Activated CD4-positive, alpha-beta T cell treated with anti-CD3 and anti-CD28 coated beads for 1 hour (primary cell): ENCODE data around the gene MAMDC4.
"Not testable (repeated sequence)": the region's sequence is repeated elsewhere in the genome, so short reads cannot be mapped to it uniquely, and the experiment has no call there.

Experiments used
- DNase-seq: peaks from one replicate; pipeline ENCODE4 v3.0.0-alpha.2; 2020

The MAMDC4 gene

DNA sequence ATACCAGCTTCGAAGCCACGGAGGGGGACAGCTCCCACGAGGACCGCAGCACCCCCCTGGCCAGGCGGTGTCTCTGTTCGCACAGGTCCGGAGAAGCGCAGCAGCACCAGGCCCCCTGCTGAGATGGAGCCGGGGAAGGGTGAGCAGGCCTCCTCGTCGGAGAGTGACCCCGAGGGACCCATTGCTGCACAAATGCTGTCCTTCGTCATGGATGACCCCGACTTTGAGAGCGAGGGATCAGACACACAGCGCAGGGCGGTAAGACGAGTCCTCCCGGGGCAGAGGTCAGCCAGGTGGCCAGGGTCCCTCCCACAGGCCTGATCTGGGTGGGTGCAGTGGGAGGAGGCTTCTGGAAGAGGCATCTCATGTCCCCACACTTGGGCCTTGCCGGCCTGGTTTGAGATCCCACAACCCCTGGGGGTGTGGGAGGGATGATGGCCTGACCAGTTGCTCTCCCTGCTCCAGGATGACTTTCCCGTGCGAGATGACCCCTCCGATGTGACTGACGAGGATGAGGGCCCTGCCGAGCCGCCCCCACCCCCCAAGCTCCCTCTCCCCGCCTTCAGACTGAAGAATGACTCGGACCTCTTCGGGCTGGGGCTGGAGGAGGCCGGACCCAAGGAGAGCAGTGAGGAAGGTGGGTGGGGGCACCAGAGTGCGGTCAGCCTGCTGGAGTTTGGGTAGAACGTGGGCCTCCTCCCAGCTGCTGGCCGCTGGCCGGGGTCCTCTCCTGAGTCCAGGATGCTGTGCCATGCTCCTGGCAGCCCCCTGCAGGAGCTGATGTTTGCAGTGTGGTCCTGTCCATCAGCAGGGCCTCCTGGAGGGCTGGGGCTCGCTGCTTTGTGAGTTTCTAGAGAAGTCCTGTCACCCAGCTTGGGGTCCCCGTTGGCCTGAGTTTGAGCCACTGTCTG is 12.7 kb upstream of the MAMDC4 start:
- DNase-seq, result no peak

DNA sequence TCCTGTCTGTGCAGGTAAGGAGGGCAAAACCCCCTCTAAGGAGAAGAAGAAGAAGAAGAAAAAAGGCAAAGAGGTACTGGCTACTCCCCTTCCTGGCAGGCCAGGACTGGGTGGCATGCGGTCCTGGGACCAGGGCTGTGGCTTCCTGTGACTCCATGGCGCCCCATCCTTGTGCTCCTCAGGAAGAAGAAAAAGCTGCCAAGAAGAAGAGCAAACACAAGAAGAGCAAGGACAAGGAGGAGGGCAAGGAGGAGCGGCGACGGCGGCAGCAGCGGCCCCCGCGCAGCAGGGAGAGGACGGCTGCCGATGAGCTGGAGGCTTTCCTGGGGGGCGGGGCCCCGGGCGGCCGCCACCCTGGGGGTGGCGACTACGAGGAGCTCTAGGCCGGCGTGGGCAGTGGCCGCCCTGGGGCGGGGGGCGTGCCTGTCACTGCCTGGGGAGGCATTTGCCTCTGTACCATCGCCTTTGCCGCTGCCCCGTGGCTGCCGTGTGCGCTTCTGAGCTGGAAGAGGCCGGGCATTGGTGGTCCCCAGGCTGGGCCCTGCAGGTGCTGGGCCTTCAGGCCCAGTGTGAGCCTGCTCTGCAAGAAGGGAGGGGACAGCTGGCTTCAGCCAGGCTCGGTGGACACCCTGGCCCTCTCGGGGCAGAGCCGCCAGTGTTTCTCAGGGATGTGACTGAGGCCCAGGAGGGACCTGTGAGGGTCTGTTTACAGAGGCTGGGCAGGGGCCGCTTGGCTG is 11.8 kb upstream of the MAMDC4 start:
- DNase-seq, result no peak

DNA sequence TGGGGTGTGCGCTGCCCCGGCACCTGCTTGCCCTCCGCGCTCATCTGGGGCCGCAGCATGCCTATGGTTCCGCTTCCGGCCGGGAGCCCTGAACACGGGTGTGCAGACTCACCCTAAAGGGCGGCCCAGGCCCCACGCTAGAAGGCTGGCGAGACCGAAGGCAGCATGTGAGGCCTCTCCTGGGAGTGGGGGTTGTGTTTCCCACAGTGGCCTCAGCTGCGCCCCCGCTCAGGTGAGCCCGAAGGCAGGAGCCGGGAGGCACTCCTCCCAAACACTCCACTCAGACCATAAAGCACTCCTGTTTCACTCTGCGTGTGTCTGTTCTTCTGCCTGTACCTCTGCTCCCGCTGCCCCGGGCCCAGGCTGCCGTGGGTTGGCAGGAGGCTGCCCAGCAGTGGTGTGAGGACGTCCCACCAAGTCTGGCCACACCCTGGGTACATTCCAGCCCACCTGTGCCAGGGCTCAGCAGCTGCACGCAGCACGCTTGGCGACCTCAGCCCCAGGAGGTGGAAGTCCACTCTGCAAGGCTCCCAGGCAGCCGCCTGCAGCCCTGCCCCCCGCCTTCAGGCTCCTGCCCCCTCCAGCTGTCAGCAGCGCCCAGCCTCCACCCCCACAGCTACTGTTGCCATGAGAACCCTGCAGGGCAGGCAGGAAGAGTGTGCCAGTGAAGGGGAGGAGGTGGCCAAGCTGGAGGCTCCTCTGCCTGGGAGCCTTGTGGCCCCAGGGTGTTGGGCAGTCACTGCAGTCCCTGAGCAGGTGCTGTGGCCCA is 11.1 kb upstream of the MAMDC4 start:
- no peak for DNase-seq

DNA sequence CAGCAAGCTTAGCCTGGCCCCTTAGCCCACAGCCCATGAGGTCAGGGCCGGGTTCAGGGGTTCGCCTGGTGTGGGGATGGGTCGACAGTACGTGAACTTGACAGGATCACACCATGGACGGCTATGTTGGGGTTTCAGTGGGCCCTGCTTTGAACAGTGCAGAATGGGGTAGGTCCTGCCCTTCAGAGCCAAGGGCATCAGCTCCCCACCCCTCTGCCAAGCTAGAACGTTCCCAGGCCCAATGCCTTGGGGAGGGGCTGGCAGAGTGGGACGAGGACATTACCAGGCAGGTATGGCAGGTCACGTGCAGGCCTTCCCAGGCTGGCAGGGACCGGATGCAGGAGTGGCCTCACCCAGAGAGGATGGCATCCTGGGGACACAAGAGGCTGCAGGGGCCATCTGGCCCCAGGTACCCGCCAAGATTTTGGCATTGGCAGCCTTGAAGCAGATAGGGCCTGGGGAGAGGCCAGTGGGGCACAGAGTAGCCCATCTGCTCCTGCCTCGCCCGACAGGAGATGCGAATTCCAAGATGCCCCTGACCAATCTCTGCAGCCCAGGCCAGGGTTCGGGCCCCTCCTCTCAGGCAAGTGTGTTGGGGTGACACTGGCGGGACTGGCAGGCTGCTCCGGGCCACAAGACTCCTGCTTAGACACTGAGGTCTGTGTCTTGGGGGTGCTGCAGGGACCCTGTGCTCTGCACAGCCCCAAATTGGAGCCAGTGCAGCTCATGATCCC is 10.3 kb upstream of the MAMDC4 start:
- DNase-seq, result not testable (repeated sequence)

- peak; percentile 66 for DNase-seq
Observed at GRCh38 chr9:136842380-136842948, 9.7 kb upstream of the MAMDC4 start, which contains the start of gene AJM1. Gene AJM1 (plus strand): TSS chr9:136842478. CDS start chr9:136844415, 1,937 bp downstream.

DNA sequence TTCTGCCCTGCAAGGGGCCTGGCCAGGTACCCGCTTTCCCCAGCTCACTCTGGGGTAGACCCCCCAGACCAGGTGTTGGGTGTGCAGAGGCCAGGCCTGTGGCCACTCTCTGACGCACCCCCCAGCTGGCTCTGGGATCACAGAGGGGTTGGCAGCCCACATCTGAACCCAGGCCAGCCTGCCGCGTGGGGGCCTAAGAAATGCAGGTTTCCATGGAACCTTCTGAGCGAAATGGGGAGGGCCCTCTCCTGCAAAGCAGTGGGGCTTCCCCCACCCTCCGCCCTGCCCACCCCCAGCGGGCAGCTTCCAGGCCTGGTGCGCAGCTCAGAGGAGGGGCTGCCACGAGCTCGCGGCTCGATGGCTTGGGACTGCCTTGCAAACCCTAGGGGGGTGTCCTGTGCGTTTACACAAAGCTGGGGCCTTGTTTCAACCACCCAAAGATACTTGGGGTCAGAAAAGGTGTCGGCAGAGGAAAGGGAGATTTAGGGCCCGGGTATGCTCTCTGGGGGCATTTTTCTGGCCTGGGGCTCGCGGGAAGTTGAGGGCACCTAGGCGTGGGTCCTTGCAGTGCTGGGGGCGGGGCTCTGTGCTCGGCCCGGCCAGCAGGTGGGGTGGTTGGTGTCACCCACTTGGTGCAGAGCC is 8.9 kb upstream of the MAMDC4 start:
- DNase-seq, result not testable (repeated sequence)

GRCh38 chr9:136843801-136844740 is 8.1 kb upstream of the MAMDC4 start:
- peak; percentile 39 for DNase-seq

GRCh38 chr9:136844761-136845464 is 7.2 kb upstream of the MAMDC4 start:
- no peak for DNase-seq

GRCh38 chr9:136845465-136846260 is 6.5 kb upstream of the MAMDC4 start:
- no peak for DNase-seq

- DNase-seq, result no peak
Observed at GRCh38 chr9:136846376-136847087, 5.6 kb upstream of the MAMDC4 start.

DNA sequence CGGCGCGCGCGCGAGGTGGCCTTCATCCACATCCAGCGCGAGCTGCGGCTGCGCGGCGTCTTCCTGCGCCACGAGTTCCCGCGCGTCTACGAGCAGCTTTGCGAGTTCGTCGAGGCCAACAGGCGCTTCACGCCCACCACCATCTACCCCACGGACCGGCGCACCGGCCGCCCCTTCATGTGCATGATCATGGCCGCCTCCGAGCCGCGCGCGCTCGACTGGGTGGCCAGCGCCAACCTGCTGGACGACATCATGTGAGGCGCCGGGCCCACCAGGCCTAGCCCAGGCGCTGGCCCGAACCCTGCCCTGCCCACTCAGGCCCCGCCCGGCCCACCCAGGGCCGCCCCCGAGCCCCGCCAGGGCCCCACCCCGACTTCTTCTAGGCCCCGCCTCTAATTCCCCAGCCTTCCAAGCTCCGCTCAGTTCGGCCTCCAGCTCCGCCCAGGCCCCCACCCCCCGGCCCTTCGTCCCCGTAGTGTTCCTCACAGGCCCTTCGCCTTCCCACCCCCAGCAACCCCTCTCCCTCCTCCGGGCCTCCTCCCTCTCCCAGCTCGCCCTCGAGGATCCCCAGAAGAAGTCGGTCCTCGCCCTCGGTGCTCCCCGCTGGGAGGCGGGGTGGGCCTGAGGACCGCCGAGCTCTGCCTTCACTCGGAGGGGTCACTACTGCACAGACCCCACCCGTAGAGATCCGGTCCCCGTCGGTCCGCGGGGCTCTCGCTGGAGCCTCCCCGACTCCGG is 4.9 kb upstream of the MAMDC4 start:
- no peak for DNase-seq

GRCh38 chr9:136847826-136848392 is 4.2 kb upstream of the MAMDC4 start:
- no peak for DNase-seq

- DNase-seq, result no peak
Observed at GRCh38 chr9:136848393-136849037, 3.6 kb upstream of the MAMDC4 start.

DNA sequence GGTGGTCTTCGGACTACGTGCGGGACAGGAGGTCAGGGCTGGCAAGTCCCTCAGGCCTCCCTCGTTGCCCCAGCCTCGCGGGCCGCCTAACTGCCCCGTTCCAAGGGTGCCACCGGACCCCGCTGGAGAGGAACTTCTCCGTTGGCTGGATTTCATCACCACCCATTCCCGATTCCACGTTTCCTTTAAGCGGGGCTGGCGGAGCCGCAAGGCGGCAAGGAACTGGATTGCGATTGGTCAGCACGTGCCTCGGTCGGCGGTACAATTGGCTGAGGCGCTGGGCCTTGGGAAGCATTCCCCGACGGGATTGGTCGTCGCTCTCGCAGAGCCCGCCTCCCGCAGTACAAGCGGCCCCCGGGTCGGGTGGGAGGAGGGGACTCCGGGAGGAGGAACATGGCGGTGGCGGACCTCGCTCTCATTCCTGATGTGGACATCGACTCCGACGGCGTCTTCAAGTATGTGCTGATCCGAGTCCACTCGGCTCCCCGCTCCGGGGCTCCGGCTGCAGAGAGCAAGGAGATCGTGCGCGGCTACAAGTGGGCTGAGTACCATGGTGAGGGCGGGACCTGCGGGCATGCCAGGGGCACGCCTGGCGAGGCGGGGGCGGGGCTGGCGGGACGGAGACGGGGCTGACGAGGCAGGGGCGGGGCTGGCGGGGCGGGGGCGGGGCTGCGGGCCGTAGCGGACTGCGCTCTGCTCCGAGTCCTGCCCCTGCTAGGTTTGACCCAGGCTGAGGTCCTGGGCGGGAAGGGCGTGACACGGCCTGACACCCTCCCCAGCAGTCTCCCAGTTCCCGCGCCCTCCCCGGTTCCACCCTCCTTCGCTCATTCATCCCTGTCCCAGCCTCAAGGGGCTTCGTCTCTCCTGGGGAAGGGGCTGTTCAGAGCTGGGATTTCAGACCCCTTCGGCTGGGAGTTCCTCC is 2.8 kb upstream of the MAMDC4 start, which contains the start of gene PHPT1:
TSS of gene PHPT1 (plus strand) at position 372 of the 922 bp plus-strand sequence. CDS start at position 394, 22 bp downstream.
- peak; percentile 94 for DNase-seq
